Stimulated activated CD8-positive, alpha-beta memory T cell treated with anti-CD3 and anti-CD28 coated beads, Interleukin-7, amount 100 ng/mL, for 4 hours (primary cell): Measurements from ENCODE around the gene PKD2.
"Not testable (repeated sequence)": the region's sequence is repeated elsewhere in the genome, so short reads cannot be mapped to it uniquely, and the experiment has no call there.

Experiments used
- DNase-seq, 2 donors: peaks; one replicate each; pipeline ENCODE4 v3.0.0-alpha.2; 2020; ENCODE audit warnings: low read depth in 2 of 2

The PKD2 gene

DNA sequence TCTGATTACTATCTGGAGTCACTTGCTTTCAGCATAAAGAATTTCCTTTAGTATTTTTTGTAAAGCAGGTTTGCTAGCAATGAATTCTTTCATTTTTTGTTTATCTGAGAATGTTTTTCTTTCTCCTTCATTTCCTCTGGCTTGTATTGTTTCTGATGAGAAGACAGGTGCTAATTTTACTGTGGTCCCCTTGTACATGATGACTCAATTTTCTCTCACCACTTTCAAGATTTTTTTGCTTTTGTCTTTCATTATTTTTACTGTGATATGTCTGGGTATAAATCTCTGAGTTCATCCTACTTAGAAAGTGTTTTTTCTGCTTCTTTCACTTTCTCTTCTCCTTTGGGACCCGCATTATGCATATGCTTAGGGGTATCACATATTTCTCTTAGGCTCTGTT lies 62.6 kb downstream of the PKD2 start:
- DNase-seq = no peak

DNA sequence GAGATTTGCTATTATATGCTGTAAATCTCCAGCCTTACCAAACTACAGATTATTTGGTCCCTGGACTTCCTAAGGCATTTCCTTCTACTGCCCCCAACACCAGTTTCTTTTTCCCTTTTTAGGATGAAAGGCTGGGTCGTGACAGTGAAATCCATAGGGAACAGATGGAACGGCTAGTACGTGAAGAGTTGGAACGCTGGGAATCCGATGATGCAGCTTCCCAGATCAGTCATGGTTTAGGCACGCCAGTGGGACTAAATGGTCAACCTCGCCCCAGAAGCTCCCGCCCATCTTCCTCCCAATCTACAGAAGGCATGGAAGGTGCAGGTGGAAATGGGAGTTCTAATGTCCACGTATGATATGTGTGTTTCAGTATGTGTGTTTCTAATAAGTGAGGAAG lies 67.9 kb downstream of the PKD2 start:
- DNase-seq = no peak

DNA sequence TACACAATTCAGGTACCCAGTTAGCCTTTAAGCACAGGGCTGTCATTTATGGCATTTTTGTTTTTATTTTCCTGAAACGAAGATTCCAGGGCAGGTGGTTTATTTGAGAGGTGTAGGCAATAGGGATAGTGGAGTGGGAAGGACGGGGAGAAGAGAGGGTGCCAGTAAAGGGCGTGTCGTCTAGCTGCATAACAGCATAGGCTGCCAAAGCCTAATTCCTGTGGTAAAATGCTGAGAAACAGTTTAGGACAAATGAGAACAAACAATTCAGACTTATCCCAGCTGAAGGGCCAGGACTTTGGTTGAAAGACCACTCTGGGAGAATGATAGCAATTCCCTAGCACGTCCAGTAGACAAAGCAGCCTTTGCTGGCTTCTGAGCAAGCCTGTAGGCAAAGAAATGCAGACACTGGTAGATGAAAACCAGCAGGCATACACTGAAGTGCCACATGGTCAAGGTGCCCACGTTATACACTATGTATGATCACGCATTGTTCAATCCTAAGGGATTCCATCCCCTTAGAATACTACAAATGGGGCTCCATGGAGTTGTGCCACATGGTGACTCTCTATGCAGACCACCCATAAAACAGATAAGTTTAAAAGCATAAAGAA lies 70.6 kb downstream of the PKD2 start:
- no peak for DNase-seq

DNA sequence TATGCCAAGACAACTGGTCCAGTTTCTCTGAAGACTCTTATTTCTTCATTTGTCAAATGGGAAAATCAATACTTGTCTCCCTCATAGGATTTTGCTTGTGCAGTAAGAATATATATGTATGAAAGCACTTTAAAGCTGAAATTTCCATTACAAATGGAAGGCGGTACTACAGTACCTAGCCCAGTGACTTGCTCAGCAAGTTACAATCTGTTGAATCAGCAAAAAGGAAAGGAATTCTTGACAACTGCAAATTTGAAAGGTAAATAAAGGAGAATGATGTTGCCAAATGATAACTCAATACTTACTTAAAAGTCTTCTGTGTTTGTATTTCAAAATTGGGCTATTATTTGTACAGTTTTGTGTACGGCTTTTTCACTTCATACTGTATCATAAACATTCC lies 71.1 kb downstream of the PKD2 start:
- no peak for DNase-seq

DNA sequence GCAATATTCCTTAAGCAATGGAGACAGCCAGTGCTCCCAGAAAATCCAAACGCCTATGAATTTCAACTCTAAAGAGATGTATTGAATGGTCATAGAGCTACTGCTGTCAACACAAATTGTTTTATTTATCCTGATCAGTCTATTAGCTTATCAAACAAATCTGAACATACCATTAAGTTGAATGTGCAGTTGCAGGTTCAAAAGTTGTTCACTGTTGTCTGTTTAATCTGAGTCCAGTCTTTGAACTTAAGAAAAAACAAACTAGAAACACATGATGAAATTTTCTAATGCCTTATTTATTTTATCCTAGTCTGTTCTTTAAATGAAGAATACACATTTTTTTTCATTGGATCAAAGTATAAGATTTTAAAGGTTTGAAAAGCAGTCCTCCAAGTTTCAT lies 73.2 kb downstream of the PKD2 start:
- DNase-seq = no peak

DNA sequence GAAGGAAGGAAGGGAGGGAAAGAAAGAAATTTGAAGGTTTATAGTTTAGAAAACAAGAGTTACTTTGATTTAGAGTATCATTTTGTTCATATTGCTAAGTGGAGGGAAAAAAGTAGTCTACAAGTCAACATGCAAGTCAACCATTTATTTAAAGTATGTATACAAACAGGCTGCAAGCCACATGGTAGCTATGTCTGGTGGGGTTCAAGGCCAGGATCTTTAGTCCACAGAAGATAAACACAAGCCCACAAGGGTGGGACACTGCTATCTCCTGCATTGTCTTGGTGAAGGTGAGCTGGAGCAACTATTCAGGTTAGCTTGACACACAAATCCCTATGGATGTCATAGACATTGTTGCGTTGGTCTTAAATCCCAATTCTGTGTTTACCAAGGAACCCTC lies 79.6 kb downstream of the PKD2 start:
- DNase-seq = no peak

DNA sequence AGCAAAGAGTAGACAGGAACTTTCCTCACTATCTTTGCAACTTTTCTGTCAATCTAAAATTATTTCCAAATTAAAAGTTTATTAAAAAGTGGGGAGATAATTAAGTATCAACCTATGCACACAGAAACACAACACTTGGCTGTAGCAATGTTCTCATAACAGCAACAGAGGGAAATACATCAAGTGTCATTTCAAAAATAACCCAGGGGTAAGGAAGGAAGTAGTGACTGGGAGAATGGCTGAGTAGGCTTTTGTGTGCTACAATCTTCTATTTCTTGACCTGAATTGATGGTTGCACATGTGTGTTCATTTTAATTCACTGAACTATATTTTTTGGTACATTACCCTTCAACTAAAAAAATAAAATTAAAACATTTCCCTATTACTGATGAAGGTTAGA lies 83.5 kb downstream of the PKD2 start:
- DNase-seq = no peak

DNA sequence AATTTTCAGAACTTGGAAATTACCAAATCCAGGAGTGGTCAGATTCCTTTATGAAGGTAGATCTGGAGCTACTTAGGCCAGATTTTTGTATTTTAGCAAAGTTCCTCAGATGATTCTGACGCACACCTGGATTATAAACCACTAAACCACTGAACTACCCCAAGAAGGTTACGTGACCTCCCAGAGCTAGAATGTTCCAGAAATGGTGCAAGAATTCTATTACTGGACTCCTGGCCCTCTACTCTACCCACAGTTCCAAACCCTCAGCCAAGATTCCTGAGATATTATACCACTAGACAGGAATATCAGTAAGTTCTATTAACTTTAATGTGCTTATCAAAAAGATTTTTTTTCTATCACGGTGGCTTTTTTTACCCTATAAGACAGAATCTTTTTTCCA lies 83.9 kb downstream of the PKD2 start:
- DNase-seq = no peak

DNA sequence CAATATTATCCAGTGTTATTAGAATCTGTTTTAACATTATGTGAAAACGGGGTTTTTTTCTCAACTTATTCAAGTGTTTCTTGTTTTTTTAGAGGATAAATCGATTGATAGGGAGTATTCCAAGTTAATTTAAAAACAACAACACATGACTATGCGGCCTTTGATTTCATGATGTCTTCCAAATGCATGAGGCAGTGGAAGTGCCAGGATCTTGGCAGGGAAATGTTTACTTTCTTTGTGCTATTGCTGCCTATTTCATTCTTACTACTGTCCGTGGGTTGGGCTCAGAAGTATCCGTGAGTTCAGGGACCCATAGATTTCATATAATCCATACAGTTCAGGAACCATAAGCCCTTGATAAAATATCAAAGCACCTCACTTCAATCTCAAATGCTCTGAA lies 86.4 kb downstream of the PKD2 start:
- no peak for DNase-seq

DNA sequence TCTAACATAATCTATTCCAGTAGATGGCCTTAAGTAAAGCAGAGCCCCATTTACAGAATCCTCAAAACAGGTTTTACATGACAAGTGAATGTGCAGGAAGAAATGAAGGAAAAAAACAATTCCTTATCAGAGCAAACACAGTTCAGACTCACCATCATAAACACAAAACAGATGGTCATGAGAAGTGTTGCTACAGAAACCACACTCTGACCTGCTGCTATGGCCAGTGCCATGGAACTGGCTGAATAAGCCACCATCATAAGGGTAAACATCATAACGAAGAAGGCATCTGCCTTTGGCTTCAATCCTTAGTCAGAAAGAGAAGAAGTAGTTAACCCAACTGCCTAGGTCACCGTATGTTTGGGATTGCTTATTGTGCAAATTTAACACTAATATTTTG lies 89.9 kb downstream of the PKD2 start:
- no peak for DNase-seq

DNA sequence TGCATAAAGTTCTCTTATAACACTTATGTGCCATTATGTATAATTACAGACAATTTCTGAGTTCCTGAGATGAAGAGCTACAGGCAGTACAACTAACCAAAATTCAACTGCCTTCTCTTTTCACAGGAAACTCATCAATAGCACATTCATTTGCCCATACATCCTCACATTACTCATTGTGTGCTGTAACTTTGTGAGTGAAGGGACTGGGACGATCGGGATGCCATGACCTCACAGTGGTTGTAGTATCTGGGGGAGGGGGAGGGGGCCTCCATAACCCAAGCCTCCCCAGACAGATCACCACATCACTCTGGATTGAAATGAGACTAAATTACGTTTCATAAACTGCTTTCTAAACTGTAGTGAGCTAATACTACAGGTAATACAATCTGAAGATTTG lies 90.3 kb downstream of the PKD2 start:
- no peak for DNase-seq

DNA sequence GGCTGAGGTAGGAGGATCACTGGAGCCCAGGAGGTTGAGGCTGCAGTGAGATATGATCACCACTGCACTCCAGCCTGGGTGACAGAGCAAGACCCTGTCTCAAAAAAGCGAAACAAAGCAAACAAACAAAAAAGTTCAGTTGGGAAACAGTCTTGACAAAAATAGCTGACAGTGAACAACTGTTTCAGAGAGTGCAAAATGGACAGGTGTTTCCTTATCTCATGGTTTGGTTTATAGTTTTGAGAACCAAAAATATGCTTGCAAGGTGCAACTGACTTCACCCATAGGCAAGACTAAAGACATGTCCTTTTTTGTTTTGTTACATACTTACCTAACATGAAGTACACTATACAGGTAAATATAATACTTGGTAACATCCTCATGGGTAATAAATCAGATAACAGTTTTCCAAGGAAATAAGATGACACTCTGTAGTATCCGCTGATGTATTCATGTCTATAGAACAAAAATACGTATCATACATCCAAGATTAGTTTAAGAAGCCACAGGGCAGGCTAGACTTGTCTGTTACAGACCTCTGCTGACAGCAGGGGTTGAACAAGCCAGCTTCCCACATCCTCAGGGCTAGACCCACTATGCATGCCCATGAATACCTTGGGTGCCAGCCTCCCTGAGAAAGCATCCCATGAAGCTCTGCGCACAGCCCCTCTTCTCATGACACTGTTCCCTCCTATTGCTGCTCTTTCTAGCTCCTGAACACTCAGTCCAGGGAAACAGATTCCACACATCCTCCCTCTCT lies 91.7 kb downstream of the PKD2 start:
- DNase-seq = no peak

DNA sequence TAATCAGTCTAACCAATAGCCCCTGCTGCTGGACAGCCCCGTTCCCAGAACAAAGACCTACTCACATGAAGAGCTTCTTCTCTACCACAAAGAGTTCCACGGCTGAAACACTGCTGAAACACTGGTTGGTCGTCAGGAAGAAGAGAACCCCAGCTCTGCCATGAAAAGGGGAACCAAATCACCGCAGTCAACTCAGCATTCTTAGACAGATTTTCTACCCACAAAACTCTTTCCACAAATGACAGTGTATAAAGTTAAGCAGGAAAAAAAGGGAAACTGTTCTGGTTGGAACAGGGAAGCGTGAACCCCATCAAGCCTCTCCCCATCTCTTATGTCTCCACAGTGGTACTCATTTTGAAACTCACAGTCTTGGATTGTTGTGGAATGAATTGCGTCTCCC lies 93.7 kb downstream of the PKD2 start:
- DNase-seq = no peak

DNA sequence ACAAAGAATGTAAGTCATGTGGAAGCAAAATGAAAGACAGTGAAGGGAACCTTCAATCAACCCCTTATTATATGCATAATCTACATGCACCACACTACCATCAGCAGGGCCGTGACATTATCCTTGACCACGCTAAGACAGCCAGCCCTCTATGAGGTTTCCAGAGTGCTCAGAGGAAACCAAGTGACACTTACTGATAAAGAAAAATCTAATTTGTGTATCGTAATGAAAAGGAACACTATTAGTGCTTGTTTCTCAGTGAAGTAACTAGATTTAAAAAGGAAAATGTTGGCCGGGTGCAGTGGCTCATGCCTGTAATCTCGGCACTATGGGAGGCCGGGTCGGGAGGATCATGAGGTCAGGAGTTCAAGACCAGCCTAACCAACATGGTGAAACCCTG lies 94.6 kb downstream of the PKD2 start:
- no peak for DNase-seq

DNA sequence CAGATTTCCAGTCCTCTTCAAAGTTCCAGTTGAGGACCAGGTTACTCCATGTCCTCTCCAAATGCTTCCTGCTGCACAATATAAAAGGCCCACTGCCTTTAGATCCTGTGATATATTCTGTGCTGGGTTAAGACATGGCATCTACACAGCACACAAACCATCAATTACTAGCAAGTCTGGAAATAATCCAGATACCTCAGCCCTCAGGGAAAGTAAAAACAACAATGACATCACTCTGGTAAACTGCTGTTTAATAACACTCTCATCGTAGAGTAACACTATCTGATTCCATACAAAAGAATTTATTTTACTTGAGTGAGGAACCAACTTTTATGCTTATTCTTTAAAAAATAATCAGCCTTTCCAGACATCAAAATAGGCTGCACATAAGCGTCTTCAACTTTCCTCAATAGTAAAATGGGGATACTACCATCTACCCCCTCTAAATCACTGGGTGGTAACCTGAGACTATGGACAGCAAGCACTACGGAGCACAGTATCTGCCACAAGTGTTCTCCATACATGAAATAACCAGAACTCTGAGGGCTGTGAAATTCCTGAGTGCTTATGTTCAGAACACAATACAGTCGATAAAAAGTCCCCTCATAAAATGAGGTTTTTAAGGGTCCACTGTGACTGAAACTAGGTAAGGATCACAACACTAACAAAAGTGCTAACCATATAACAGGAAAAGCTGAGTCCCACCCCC lies 97.6 kb downstream of the PKD2 start:
- no peak for DNase-seq

DNA sequence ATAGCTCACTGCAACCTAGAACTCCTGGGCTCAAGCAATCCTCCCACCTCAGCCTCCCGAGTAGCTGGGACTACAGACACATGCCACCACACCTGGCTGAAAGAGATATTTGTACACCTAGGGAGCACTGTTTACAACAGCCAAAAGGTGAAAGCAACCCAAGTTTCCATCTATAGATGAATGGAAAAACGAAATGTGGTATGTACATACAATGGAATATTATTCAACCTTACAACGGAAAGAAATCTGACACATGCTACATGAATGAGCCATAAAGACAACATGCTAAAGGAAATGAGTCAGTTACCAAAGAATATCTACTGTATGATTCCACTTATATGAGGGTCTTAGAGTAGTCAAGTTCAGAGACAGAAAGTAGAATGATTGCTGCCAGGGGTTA lies 98.8 kb downstream of the PKD2 start:
- no peak for DNase-seq

DNA sequence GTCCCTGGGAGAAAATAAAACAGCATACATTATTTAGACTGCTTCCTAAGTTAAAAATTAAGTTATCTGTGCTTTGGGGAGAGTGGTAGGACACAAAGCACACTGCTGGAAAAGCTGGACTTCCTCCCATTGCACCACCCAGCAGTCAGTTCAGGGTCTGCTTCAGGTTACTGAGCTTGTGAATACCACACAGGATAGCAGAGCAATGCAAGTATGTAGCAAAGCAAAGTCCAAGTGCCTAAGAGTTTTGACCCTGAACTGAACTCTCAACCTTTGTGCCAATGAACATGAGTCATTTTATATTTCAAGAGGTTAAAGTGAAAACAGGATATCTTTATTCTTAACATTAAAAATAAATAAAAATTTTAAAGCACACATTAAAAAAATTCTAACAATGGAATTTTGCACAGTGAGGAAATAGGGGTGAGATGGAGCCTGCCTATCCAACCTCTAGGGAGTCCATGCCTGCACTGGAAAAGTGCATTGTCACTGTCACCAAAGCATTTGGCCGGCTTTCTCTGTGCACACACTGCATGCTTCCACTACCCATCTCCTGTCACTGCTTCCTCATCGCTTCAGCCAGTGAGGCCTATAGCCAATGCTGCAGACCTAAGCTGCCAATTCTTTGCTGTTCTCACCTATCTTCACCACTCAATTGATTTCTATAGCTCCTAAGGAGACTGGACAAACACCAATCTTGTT lies 100.1 kb downstream of the PKD2 start:
- no peak for DNase-seq

DNA sequence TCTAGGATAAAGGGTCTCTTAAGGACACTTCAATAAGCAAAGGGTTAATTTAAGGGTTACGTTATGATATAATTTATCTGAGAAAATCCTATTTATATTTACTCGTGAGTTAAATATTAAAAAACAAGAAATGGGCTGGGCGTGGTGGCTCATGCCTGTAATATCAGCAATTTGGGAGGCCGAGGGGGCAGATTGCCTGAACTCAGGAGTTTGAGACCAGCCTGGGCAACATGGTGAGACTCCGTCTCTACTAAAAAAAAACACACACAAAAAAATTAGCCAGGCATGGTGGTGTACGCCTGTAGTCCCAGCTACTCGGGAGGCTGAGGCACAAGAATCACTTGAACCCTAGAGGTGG lies 100.7 kb downstream of the PKD2 start:
- not testable (repeated sequence) for DNase-seq

DNA sequence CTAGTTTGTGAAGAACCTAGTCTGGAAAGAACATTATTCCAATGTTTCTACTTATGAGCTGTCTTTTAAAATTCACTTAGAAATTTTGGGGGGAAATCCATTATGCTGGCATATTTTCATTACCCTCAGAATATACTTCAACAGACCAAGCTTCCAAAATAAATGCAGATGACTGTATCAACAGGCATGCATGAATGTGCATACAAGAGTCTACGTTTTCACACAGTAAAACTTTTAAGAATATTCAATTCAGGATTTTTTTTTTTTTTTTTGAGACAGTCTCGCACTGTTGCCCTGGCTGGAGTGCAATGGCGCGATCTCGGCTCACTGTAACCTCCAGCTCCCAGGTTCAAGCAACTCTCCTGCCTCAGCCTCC lies 101.3 kb downstream of the PKD2 start:
- DNase-seq = no peak

DNA sequence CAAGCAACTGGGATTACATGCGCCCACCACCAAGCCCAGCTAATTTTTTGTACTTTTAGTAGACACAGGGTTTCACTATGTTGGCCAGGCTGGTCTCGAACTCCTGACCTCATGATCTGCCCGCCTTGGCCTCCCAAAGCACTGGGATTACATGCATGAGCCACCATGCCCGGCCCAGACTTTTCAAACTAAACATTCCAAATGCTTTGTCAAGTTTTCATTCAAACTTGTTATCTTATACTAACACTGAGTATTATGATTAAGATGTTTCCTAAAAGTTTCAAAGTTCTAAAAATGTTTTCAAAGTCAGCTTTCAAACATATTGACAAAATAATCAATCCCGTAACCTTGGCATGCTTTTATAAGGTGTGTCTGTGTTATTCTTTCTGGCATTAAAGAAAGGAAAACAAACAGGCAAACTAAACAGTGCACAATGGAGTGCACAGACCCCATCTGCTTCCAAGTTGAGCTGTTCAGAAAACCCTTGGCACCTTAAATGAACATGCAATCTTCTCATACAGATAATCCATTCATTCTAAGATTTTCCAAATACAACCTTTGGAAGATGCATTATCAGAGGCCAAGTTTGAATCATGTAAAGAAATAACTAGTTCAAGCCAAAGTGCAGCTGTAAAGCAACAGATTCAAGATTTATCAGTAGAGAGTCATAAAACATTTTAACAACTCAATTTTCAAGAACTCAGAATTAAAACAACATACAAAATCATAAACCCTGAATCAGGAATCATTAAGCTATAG lies 101.9 kb downstream of the PKD2 start:
- no peak for DNase-seq

DNA sequence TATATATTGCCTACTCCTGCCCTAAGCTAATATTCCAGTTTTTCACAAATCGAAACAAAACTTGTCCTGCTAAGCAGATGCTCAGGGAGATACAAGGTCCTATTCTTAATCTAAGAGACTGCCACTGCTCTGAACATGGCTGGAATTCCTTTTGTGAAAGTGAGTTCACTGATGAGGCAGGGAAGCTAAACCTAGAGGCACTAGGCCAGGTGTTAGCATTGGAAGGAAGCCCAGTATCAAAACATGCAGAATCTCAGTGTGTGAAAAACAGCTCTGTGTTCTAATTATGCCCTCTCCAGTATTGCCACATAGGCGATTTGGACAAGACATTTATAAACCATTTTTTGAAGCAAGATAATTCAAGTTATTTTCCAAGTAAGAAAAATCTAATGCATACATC lies 103.4 kb downstream of the PKD2 start:
- no peak for DNase-seq

DNA sequence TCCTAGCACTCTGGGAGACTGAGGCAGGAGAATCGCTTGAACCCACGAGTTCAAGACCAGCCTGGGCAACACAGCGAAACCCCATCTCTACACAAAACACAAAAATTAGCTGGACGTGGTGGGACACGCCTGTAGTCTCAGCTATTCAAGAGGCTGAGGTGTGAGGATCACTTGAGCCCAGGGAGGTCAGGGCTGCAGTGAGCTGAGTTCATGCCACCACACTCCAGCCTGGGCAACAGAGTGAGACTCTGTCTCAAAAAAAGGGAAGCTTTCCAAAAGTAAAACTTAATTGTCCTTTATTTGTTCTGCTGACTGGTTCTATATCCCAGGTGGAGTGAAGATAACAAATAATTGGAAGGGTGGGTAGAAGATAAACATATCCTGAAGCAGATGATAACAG lies 105.4 kb downstream of the PKD2 start:
- no peak for DNase-seq
